Nephron (organoid): ENCODE results near the gene TSPOAP1.

Experiments used
- H3K27ac Mint-ChIP-seq, 3 experiments: 2 replicates each; pipeline ENCODE4 v1.8.0; 2020; ENCODE audit warnings: mixed read lengths in 3 of 3, mild to moderate bottlenecking in 2 of 3, moderate library complexity in 1 of 3
- H3K27me3 Mint-ChIP-seq: 2 replicates; pipeline ENCODE4 v1.8.0; 2021; ENCODE audit warnings: low read depth, mild to moderate bottlenecking, moderate library complexity, mixed read lengths
- H3K36me3 Mint-ChIP-seq: 2 replicates; pipeline ENCODE4 v1.8.0; 2020; ENCODE audit warnings: low read depth, mixed read lengths
- H3K4me1 Mint-ChIP-seq: 2 replicates; pipeline ENCODE4 v1.8.0; 2020; ENCODE audit warnings: mixed read lengths
- H3K4me3 Mint-ChIP-seq, 3 experiments: 2 replicates each; pipeline ENCODE4 v1.8.0; 2020; ENCODE audit warnings: mild to moderate bottlenecking in 3 of 3, mixed read lengths in 3 of 3, moderate library complexity in 2 of 3
- H3K9me3 Mint-ChIP-seq: 2 replicates; pipeline ENCODE4 v1.8.0; 2020; ENCODE audit warnings: mixed read lengths
- CTCF ChIP-seq, 3 experiments: fragments of 200-600 bp; sonication (generic); IDR thresholded peaks; one replicate each; pipeline ENCODE4 v1.5.0; 2021; ENCODE audit warnings: antibody characterized with exemption in 3 of 3; ENCODE audit not compliant: unreplicated experiment in 3 of 3

The TSPOAP1 gene

GRCh38 chr17:58317421-58318064 lies 11.1 kb downstream of the TSPOAP1 start:
- Mint-ChIP-seq H3K36me3 (peaks cover 5% of the 10 kb centered on the region), H3K4me1 (no peaks in the 10 kb centered on the region), H3K4me3 (no peak overlapping the region), H3K27me3 (peaks cover 12% of the 10 kb centered on the region), H3K9me3 (no peaks in the 10 kb centered on the region), H3K27ac (no peak overlapping the region)
- peak; percentile 54 to 65 (median 58) for TF ChIP-seq CTCF (IDR thresholded peaks at IDR 0.05; ENCODE audit: unreplicated experiment in 3 of 3)

- Mint-ChIP-seq H3K9me3 (no peaks in the 10 kb centered on the region), H3K4me3 (no peak overlapping the region), H3K27me3 (peaks cover 4% of the 10 kb centered on the region), H3K36me3 (peaks cover under 1% of the 10 kb centered on the region), H3K4me1 (no peaks in the 10 kb centered on the region), H3K27ac (no peak overlapping the region)
- no peak for TF ChIP-seq CTCF (IDR thresholded peaks at IDR 0.05; ENCODE audit: unreplicated experiment in 3 of 3)
Observed at GRCh38 chr17:58316260-58316960, 12.2 kb downstream of the TSPOAP1 start.

- Mint-ChIP-seq H3K4me1 (no peaks in the 10 kb centered on the region), H3K36me3 (no peaks in the 10 kb centered on the region), H3K4me3 (no peak overlapping the region), H3K9me3 (no peaks in the 10 kb centered on the region), H3K27me3 (peaks cover 4% of the 10 kb centered on the region), H3K27ac (no peak overlapping the region)
- no peak for TF ChIP-seq CTCF (IDR thresholded peaks at IDR 0.05; ENCODE audit: unreplicated experiment in 3 of 3)
Observed at GRCh38 chr17:58315750-58316149, 12.8 kb downstream of the TSPOAP1 start.

GRCh38 chr17:58315281-58315711 lies 13.3 kb downstream of the TSPOAP1 start:
- no peaks in the 10 kb centered on the region for H3K36me3 Mint-ChIP-seq
- H3K27ac Mint-ChIP-seq = no peak overlapping the region
- H3K4me3 Mint-ChIP-seq = no peak overlapping the region
- H3K4me1 Mint-ChIP-seq = no peaks in the 10 kb centered on the region
- H3K9me3 Mint-ChIP-seq = no peaks in the 10 kb centered on the region
- no peak for TF ChIP-seq CTCF (IDR thresholded peaks at IDR 0.05; ENCODE audit: unreplicated experiment in 3 of 3)
- H3K27me3 Mint-ChIP-seq = peaks cover 4% of the 10 kb centered on the region

GRCh38 chr17:58314706-58315015 lies 13.9 kb downstream of the TSPOAP1 start:
- Mint-ChIP-seq H3K4me1 (no peaks in the 10 kb centered on the region), H3K4me3 (no peak overlapping the region), H3K27me3 (peaks cover 4% of the 10 kb centered on the region), H3K36me3 (no peaks in the 10 kb centered on the region), H3K27ac (no peak overlapping the region), H3K9me3 (no peaks in the 10 kb centered on the region)
- TF ChIP-seq CTCF (IDR thresholded peaks at IDR 0.05; ENCODE audit: unreplicated experiment in 3 of 3) = no peak
